ENCODE measurements around the gene GPR15.

Gene GPR15

GRCh38 chr3:98500019-98500418, 31.8 kb upstream of the GPR15 start:
- no peak overlapping the region for H3K4me3 ChIP-seq (replicated peaks; ENCODE audit: insufficient read depth, low read length)
- no peak overlapping the region for H3K27ac ChIP-seq (replicated peaks)
- DNase-seq (ENCODE audit: low read depth in 1 of 2, low spot score in 1 of 2) = no peak
- TF ChIP-seq POLR2AphosphoS5 (IDR thresholded peaks at IDR 0.05; ENCODE audit: low read depth) (no peak), GABPA (IDR thresholded peaks at IDR 0.05; ENCODE audit: low read depth) (no peak), SPI1 (IDR thresholded peaks at IDR 0.05; ENCODE audit: borderline replicate concordance, low read depth) (no peak), REST (IDR thresholded peaks at IDR 0.05; ENCODE audit: insufficient replicate concordance, low read depth) (no peak), CTCF (IDR thresholded peaks at IDR 0.05; ENCODE audit: insufficient read depth, low read length) (no peak)
- no peaks in the 10 kb centered on the region for H3K27me3 ChIP-seq (ENCODE audit: insufficient read depth, poor library complexity, severe bottlenecking)

- H3K27me3 ChIP-seq (ENCODE audit: insufficient read depth, poor library complexity, severe bottlenecking) = no peaks in the 10 kb centered on the region
- TF ChIP-seq SPI1 (IDR thresholded peaks at IDR 0.05; ENCODE audit: borderline replicate concordance, low read depth) (no peak), POLR2AphosphoS5 (IDR thresholded peaks at IDR 0.05; ENCODE audit: low read depth) (no peak), REST (IDR thresholded peaks at IDR 0.05; ENCODE audit: insufficient replicate concordance, low read depth) (no peak), GABPA (IDR thresholded peaks at IDR 0.05; ENCODE audit: low read depth) (no peak), CTCF (IDR thresholded peaks at IDR 0.05; ENCODE audit: insufficient read depth, low read length) (no peak)
- no peak overlapping the region for H3K4me3 ChIP-seq (replicated peaks; ENCODE audit: insufficient read depth, low read length)
- no peak for DNase-seq (ENCODE audit: low read depth in 1 of 2, low spot score in 1 of 2)
- H3K27ac ChIP-seq (replicated peaks) = no peak overlapping the region
Measured at GRCh38 chr3:98501270-98501669, 30.5 kb upstream of the GPR15 start.

- H3K27me3 ChIP-seq (ENCODE audit: insufficient read depth, poor library complexity, severe bottlenecking) = no peaks in the 10 kb centered on the region
- no peak overlapping the region for H3K27ac ChIP-seq (replicated peaks)
- no peak for TF ChIP-seq SPI1 (IDR thresholded peaks at IDR 0.05; ENCODE audit: borderline replicate concordance, low read depth)
- no peak for TF ChIP-seq POLR2AphosphoS5 (IDR thresholded peaks at IDR 0.05; ENCODE audit: low read depth)
- no peak for TF ChIP-seq CTCF (IDR thresholded peaks at IDR 0.05; ENCODE audit: insufficient read depth, low read length)
- no peak for TF ChIP-seq REST (IDR thresholded peaks at IDR 0.05; ENCODE audit: insufficient replicate concordance, low read depth)
- H3K4me3 ChIP-seq (replicated peaks; ENCODE audit: insufficient read depth, low read length) = no peak overlapping the region
- no peak for DNase-seq (ENCODE audit: low read depth in 1 of 2, low spot score in 1 of 2)
Measured at GRCh38 chr3:98501863-98502576, 29.8 kb upstream of the GPR15 start.

Data from HL-60 (cell line).